HCT116 (cell line): Measurements from ENCODE around the gene AGAP2.

ENCODE experiments used
- CTCF ChIP-seq, 3 experiments: fragments of 200-600 bp in 1 of 3; sonication (generic) in 1 of 3; IDR thresholded peaks in 2 of 3; conservative IDR thresholded peaks in 1 of 3; 2 replicates each; pipeline ENCODE4 v1.5.1; 2012 to 2017; ENCODE audit warnings: low read depth in 2 of 3, low read length in 2 of 3, antibody characterized with exemption in 1 of 3, borderline replicate concordance in 1 of 3, control low read depth in 1 of 3, mild to moderate bottlenecking in 1 of 3, mixed read lengths in 1 of 3, mixed run types in 1 of 3, moderate library complexity in 1 of 3; ENCODE audit not compliant: insufficient read depth in 1 of 3
- EZH2 ChIP-seq: fragments of 200-600 bp; sonication (generic); IDR thresholded peaks from 2 replicates; pipeline ENCODE4 v1.6.1; 2017; ENCODE audit warnings: antibody characterized with exemption, mixed run types
- EZH2phosphoT487 ChIP-seq: fragments of 200-600 bp; IDR thresholded peaks from 2 replicates; pipeline ENCODE4 v1.6.1; 2018; ENCODE audit warnings: antibody characterized with exemption, borderline replicate concordance
- MAX ChIP-seq: IDR thresholded peaks from 2 replicates; pipeline ENCODE4 v1.6.1; 2012
- POLR2A ChIP-seq: IDR thresholded peaks from 2 replicates; pipeline ENCODE4 v1.7.0; 2011; ENCODE audit warnings: borderline replicate concordance; ENCODE audit not compliant: insufficient read depth, insufficient read length; ENCODE audit errors: extremely low read depth
- POLR2AphosphoS5 ChIP-seq: IDR thresholded peaks from 2 replicates; pipeline ENCODE4 v1.6.1; 2011; ENCODE audit warnings: mild to moderate bottlenecking, low read depth, low read length, moderate library complexity
- RAD21 ChIP-seq: IDR thresholded peaks from 2 replicates; pipeline ENCODE4 v1.6.1; 2012; ENCODE audit warnings: low read depth, mild to moderate bottlenecking
- TF ChIP-seq, protein P1 (sequence below): IDR thresholded peaks from 2 replicates; pipeline ENCODE4 v1.6.1; 2012; ENCODE audit warnings: low read depth

DNA sequence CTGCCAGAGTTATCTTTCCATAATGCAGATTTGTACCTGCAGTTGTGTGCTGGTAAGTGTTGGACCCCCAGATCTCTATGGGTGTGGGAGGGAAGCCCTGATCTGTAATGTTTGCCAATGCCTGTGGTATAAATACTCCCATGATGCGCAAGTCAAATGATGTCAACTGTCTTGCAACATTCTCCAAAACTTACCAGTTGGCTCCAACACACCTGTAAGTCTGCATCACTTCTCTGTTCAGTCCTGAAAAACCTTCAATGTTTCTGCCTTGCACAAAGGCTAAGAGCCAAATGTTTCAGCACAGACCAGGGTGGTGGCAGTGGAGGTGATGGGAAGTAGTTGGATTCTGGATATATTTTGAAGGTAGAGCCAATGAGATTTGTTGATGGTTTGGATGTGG lies 41.5 kb downstream of the AGAP2 start:
- TF ChIP-seq CTCF (IDR thresholded peaks at IDR 0.05 in 2 of 3, conservative IDR thresholded peaks at IDR 0.05 in 1 of 3; ENCODE audit: borderline replicate concordance in 1 of 3, insufficient read depth in 1 of 3, low read depth in 2 of 3, low read length in 2 of 3) (no peak), MAX (no peak), RAD21 (no peak), POLR2AphosphoS5 (no peak), EZH2phosphoT487 (no peak), EZH2 (no peak), POLR2A (no peak)
- TF ChIP-seq, protein P1, sequence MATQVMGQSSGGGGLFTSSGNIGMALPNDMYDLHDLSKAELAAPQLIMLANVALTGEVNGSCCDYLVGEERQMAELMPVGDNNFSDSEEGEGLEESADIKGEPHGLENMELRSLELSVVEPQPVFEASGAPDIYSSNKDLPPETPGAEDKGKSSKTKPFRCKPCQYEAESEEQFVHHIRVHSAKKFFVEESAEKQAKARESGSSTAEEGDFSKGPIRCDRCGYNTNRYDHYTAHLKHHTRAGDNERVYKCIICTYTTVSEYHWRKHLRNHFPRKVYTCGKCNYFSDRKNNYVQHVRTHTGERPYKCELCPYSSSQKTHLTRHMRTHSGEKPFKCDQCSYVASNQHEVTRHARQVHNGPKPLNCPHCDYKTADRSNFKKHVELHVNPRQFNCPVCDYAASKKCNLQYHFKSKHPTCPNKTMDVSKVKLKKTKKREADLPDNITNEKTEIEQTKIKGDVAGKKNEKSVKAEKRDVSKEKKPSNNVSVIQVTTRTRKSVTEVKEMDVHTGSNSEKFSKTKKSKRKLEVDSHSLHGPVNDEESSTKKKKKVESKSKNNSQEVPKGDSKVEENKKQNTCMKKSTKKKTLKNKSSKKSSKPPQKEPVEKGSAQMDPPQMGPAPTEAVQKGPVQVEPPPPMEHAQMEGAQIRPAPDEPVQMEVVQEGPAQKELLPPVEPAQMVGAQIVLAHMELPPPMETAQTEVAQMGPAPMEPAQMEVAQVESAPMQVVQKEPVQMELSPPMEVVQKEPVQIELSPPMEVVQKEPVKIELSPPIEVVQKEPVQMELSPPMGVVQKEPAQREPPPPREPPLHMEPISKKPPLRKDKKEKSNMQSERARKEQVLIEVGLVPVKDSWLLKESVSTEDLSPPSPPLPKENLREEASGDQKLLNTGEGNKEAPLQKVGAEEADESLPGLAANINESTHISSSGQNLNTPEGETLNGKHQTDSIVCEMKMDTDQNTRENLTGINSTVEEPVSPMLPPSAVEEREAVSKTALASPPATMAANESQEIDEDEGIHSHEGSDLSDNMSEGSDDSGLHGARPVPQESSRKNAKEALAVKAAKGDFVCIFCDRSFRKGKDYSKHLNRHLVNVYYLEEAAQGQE: no peak
